HCT116 (cell line): ENCODE results near the gene CDKAL1.

Experiments
- EZH2phosphoT487 ChIP-seq: fragments of 200-600 bp; IDR thresholded peaks from 2 replicates; pipeline ENCODE4 v1.6.1; 2018; ENCODE audit warnings: antibody characterized with exemption, borderline replicate concordance
- POLR2A ChIP-seq: IDR thresholded peaks from 2 replicates; pipeline ENCODE4 v1.7.0; 2011; ENCODE audit warnings: borderline replicate concordance; ENCODE audit not compliant: insufficient read depth, insufficient read length; ENCODE audit errors: extremely low read depth
- POLR2AphosphoS5 ChIP-seq: IDR thresholded peaks from 2 replicates; pipeline ENCODE4 v1.6.1; 2011; ENCODE audit warnings: mild to moderate bottlenecking, low read depth, low read length, moderate library complexity
- RAD21 ChIP-seq: IDR thresholded peaks from 2 replicates; pipeline ENCODE4 v1.6.1; 2012; ENCODE audit warnings: low read depth, mild to moderate bottlenecking
- TF ChIP-seq, protein P1 (sequence below): IDR thresholded peaks from 2 replicates; pipeline ENCODE4 v1.6.1; 2011; ENCODE audit warnings: mild to moderate bottlenecking, low read length, moderate library complexity; ENCODE audit not compliant: insufficient replicate concordance; ENCODE audit errors: extremely low read depth
- TF ChIP-seq, protein P2 (sequence below): IDR thresholded peaks from 2 replicates; pipeline ENCODE4 v1.6.1; 2012

DNA sequence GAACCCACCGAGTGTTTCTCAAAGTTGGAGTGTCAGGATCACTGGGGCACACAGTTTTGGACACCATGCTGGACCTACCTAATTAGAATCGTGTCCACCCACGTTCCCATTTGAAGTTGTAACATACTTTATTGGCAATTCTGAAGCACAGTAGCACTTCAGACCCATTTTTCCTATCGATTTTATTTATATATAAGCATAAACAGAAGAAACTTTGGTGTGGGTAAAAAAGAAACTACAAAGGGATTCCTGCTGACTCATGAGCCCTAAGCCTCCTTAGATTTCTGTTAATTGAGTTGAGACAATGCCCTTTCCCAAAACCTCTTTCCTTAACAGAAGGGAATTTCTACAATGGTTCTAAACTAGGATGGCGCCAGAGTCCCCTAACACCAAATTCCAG lies 398.0 kb downstream of the CDKAL1 start:
- TF ChIP-seq, protein P1, sequence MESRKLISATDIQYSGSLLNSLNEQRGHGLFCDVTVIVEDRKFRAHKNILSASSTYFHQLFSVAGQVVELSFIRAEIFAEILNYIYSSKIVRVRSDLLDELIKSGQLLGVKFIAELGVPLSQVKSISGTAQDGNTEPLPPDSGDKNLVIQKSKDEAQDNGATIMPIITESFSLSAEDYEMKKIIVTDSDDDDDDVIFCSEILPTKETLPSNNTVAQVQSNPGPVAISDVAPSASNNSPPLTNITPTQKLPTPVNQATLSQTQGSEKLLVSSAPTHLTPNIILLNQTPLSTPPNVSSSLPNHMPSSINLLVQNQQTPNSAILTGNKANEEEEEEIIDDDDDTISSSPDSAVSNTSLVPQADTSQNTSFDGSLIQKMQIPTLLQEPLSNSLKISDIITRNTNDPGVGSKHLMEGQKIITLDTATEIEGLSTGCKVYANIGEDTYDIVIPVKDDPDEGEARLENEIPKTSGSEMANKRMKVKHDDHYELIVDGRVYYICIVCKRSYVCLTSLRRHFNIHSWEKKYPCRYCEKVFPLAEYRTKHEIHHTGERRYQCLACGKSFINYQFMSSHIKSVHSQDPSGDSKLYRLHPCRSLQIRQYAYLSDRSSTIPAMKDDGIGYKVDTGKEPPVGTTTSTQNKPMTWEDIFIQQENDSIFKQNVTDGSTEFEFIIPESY, result no peak
- TF ChIP-seq RAD21, result peak; percentile 16; the same call in 1 of the 2 replicates
- TF ChIP-seq, protein P2, sequence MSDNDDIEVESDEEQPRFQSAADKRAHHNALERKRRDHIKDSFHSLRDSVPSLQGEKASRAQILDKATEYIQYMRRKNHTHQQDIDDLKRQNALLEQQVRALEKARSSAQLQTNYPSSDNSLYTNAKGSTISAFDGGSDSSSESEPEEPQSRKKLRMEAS, result 0 out of 2 replicates have a peak, but pooled peaks have one; percentile 28
- no peak for TF ChIP-seq POLR2A
- TF ChIP-seq POLR2AphosphoS5, result no peak
- no peak for TF ChIP-seq EZH2phosphoT487
